CD4-positive, alpha-beta T cell treated with Interleukin-17A for 1 hour (primary cell): ENCODE data around the gene RNU1-1.
"Not testable (repeated sequence)": the region's sequence is repeated elsewhere in the genome, so short reads cannot be mapped to it uniquely, and the experiment has no call there.

ENCODE experiments used
- DNase-seq: peaks from one replicate; pipeline ENCODE4 v3.0.0-alpha.2; 2020

Gene RNU1-1

DNA sequence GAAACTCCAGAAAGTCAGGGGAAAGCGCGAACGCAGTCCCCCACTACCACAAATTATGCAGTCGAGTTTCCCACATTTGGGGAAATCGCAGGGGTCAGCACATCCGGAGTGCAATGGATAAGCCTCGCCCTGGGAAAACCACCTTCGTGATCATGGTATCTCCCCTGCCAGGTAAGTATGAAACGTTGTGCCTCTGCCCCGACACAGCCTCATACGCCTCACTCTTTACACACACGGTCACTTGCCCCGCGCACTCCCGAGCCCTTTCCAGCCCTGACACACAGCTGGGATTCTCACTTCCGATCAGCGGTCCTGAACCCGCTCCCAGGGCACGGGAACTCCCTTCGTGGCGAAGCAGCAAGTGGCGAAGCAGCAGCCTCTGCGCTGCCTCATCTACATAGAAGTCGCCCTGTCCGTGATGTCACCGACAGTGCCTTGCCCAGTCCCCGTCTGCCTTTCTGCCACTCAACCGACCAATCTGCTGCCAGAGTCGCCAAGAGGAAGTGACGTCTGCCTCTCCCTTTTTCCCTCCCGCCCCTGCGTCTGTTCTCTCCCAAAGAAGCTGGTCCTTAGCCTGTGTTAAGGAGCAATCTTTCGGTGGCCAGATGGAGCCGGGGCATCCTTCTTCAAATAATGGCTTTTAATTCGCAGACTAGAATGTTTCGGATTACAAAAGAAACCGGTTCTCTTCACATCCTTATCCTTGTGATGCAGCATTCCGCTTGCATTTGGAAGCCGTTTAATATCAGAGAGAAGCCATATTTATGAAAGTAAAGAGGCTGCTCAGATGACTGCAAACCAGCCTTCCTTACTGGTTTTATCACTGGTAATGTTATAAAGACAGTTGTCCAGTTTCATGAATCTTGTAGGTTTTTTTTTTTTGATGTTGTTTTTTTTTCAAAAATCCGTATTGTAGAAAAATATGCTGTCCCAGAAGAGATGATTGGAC, at the start of gene RNU1-1:
Gene RNU1-1 (minus strand): TSS at position 179 of the 949 bp plus-strand sequence.
- peak; percentile 84 for DNase-seq

DNA sequence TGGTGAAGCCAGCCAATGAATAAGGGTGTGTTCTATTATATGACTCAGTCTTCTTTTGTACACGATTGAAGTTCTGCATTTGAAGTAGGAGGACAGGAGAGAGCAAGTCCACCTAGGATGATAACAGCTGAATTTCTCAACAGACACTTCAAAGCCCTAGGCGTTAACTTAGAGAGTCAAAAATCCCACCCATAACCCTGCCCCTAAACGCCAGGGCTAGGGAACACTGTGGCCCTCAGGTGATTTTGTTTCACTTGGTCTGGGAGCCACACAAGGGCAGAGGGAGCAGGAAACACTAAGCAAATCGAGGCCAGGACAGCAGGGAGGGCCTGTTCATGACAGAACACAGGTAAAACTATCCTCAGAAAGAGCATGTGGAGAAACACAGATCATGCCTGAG, 47.0 kb upstream of the RNU1-1 start:
- DNase-seq = not testable (repeated sequence)

DNA sequence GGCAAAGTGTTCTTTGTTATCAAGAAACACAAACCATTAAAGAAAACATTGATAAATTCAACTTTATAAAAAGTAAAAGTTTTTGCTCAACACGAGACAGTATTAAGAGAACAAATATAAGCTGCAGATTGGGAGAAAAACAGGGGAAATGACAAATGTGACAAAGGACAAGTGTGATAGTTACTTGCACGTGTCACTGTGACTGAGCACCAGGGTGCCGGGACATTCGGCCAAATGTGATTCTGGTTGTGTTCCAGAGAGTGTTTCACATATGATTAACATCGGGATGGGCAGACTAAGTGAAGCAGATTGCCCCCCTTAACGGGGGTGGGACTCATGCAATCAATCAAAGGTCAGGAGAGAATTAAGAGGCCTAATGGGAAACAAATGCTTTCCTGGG, 46.4 kb upstream of the RNU1-1 start:
- not testable (repeated sequence) for DNase-seq

- not testable (repeated sequence) for DNase-seq
These were observed 45.6 kb upstream of the RNU1-1 start for GRCh38 chr1:16559688-16560087.

DNA sequence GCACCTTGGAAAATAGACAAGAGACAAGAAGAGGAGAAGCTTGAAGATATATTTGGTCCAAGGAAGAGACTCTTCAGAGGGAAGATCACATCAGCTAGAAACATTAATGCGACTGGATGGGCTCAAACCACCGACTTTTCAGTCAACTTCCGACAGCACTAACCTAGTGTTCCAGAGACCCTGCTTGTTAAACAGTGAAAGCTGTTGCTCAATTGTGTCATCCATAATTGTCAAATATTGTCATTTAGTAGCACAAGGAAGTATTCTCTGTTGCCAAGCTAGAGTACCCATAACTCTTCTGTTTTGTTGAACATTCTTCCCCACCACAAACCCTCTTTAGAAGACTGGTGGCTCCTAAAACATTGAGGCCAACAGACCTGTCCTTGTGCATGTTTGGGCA, 42.9 kb upstream of the RNU1-1 start:
- DNase-seq = not testable (repeated sequence)

DNA sequence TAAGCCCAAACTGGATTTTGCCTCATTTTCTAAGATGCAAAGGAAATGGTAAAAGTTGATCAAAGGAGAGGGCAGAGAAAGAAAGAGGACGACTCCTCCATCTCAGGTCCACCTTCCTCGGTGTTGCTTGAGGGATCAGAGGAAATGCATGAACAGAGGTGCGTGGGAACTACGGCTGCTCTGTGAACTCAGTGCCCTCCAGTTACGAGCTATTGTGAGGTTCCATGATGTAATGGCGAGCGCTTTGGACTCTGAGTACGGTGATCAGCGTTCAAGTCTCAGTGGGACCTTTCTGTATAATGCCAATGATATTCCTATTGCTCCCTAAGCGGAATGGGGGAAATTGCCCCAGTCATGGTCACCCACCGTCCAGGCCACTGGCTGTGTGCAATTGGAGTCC, 39.2 kb upstream of the RNU1-1 start:
- not testable (repeated sequence) for DNase-seq

DNA sequence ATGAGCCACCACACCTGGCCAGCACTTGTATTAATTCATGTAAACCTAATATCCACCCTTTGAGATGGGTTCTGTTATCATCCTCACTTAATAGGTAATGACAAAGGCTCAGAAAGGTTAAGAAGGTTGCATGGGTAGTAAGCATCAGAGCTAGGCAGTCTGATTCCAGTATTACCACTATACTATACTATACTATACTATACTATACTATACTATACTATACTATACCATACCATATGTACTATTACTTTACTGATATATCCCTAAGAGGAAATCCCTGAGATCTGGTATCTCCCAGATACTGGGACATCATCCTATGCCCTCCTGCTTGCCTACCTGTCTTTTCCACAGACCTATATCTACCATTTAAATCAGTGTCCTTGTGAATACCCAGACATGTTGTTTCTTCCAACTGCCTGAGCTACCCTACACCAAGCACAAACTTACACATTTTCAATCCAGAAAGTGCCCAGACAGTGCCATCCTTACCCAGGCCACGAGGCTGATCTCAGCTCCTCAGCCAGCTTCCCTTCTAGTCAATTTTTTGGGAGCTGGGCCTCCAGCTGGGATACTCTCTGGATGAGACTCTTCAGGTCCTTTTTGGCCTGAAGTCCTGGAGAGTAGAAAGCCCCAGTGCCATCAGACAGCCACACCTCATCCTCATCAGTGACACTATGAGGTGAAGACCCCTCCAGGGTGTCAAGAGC, 36.3 kb upstream of the RNU1-1 start:
- not testable (repeated sequence) for DNase-seq

DNA sequence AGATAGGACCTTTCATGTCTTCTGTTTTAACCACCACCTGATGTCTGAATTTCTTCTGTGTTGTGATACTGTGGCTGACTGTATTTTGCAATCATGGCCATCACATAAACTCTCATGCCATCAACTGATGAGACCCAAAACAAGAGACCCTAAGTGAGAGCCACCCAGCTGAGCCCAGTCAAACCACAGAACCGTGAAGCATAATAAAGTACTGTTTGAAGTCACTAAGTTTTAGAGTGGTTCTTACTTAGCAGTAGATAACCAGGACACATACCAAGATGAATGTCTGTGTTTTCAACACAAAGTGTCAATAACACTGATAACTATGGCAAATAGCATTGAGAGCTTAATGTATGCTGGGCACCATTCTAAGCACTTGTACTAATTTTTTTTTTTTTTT, 35.5 kb upstream of the RNU1-1 start:
- DNase-seq = not testable (repeated sequence)

DNA sequence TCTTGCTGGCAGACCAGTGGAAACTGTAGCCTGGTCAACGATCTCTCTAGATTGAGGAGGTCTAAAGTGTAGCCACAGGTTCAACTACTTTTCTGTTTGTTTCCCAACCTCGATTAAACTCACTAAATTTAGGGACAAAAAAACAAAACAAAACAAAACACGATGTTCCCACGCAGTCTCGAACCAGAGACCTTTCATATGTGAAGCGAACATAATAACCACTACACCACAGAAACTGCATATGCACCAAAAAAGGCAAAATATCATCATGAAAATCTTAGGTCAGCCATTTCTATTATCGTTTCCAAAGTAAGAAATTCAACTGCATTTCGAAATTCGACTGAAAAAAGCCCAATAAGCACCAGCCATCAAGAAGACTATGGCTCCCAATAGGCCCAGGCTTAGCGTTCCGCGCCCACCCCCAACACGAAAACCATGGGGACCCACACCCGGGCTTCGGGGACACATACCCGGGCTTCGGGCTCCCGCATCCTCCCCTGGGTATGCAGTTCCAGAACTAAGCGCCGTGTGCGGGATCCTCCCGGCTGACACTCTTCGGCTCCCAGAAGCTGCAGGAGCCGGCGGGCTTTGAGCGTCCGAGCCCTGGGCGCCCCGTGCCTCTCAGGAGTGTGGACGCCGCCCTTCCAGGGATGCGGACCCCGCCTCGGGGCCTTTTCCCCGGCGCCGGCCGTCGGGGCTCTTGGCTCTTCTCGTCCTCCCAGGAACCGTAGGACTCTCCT, 33.6 kb upstream of the RNU1-1 start:
- DNase-seq = not testable (repeated sequence)

GRCh38 chr1:16545682-16546095, 31.6 kb upstream of the RNU1-1 start:
- peak; percentile 35 for DNase-seq

- not testable (repeated sequence) for DNase-seq
These were observed 26.4 kb upstream of the RNU1-1 start for GRCh38 chr1:16540421-16540893.

- DNase-seq = not testable (repeated sequence)
These were observed 23.4 kb upstream of the RNU1-1 start for GRCh38 chr1:16537528-16537927.

DNA sequence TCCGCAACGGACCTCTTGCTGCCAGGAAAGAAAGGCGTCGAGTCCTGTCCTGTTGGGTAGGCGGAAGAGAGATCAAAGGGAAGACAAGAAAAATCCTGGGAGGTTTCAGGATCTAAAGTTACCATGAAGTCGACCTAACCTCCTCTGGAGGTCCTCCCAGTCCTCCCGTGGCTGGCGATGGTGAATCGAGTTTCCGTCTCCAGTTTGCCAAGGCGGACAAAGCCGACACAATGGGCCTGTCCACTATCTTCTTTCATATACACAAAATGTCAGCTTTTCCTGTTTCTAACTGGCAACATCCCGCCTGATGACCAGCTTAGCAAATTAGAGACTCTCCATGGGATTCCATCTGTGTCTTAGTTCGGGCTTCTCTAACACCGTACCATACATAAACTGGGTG, 22.7 kb upstream of the RNU1-1 start:
- not testable (repeated sequence) for DNase-seq

DNA sequence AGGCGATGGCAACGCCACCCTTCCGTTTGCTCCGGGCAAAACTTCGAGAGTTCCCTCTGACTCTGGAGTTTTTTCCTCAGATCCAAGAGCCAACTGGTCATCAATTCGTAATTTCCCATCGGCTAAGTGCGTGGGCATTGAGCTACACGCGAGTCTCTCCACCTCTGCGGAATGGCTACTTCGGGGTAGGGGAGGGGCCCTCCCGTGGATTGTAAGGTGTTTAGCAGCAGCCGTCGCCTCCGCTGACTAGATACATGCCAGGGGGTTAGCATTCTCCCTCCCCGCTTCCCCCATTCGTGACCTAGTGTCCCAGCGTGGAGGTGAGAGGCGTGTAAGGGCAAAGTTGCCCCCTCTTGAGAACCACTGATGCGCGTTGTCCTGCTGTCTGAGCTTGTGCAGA, 21.8 kb upstream of the RNU1-1 start:
- not testable (repeated sequence) for DNase-seq

DNA sequence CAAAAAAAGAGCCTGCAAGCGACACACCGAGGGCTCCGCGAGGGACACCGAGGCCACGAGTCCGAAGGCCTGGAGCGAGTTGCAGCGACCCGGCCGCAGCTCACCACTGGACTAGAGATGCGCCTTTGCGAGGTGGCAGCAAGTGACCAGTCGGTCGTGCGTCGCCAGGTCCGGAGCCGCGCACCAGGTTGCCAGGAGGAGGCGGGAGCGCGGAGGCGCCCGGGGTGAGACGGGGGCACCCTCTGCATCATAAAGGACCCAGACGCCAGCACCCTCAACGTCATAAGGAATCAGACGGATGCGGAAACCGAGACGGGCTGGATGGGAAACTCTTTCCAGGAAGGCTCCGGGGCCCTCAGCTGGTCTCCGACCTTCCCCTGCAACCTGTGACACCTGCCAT, 21.4 kb upstream of the RNU1-1 start:
- not testable (repeated sequence) for DNase-seq

DNA sequence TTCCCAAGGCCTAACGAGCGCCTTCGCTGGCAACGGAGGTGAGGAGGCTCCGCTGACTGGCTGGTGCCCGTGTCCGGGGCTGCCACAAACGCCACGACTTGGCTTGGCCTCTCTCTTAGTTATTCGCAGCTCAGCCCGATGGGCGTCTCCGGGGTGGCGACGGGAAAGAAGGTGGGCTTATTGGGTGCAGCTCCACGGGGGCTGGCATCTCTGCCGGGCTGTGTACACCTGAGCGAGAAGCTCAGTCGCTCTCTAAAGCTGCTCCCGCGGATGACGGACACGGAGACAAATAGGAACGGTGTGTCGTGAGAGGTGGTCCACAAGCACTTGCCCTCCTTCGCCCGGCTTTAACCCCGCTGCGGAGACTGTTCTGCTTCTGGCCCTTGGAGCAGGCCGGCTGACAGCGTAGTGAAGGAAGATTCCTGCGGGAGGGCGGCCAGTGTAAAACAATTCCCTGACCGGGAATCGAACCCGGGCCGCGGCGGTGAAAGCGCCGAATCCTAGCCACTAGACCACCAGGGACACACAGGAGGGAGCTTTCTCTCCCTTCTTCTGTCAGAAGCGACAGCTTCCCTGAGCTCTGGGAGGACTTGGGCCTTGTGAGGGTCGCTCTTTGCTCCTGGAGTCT, 20.9 kb upstream of the RNU1-1 start:
- DNase-seq = peak; percentile 35

DNA sequence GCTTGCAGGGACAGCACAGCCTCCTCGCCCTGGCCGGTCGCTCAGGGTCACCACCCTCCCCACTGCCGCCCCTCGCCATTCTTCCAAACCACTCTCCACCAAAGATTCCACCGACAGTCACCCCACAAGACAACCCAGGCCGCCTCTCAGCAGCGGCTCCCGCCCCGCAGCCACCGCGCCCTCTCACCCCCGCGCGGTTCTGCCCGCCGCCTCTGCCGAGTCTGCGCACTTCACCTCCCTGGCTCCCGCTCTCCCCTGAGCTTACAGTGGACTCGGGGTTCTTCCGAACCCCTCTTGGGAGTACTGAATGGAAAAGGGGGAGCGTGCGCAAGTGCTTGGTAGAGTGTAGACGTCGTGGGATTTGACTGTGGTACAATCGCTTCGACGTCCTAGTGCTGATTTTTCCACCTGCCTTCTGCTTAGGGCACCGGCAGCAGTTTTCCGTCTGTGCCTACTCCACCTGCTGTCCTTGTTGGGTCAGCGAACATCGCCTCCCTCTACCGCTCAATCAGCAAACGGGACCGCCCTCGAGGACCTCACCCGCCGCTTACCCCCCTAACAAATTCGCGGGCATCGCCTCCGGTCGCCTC, 20.2 kb upstream of the RNU1-1 start:
- peak; percentile 20 for DNase-seq

GRCh38 chr1:16532235-16532991, 18.3 kb upstream of the RNU1-1 start:
- DNase-seq = not testable (repeated sequence)

GRCh38 chr1:16528338-16528737, 14.3 kb upstream of the RNU1-1 start:
- not testable (repeated sequence) for DNase-seq

GRCh38 chr1:16525769-16526168, 11.7 kb upstream of the RNU1-1 start:
- not testable (repeated sequence) for DNase-seq

- not testable (repeated sequence) for DNase-seq
These were observed 7.6 kb upstream of the RNU1-1 start for GRCh38 chr1:16521679-16522078.
